GM12878 (cell line): ENCODE data around the gene MDFI. TPM values are rescaled to one million over a fixed set of nuclear protein-coding genes. Genes with fewer than 3 reads are reported as not detected.
A peak's percentile ranks its signal among the peaks of the same experiment; 100 is the strongest.

Source experiments
- ATAC-seq: fragments of 200-7000 bp; cut with Tn5 transposase; 3 replicates; pipeline ENCODE4 v1.9.1; 2020; ENCODE audit warnings: mild to moderate bottlenecking, moderate library complexity
- BruUV-seq: library from RNA; stranded (reverse); fragments of 400-500 nt; replicated peaks from 2 replicates; lab custom pipeline; 2021; lab: Mats Ljungman, UMichigan
- CTCF ChIA-PET: fragments of 300-600 bp; sonication (Branson Sonifier 250); formaldehyde crosslinking; extraction: SDS; loops from one replicate; lab custom pipeline; 2021; ENCODE audit warnings: inconsistent platforms; lab: Yijun Ruan, JAX
- POLR2A ChIA-PET: fragments of 350-600 bp; formaldehyde crosslinking; extraction: SDS; loops from one replicate; lab custom pipeline; 2021; ENCODE audit warnings: inconsistent platforms; lab: Charles Lee
- RAD21 ChIA-PET: fragments of 300-600 bp; sonication (Branson Sonifier 250); formaldehyde crosslinking; loops from one replicate; lab custom pipeline; 2023; ENCODE audit warnings: antibody characterized with exemption; ENCODE audit not compliant: unreplicated experiment; lab: Charles Lee
- SMC1A ChIA-PET: fragments of 300-600 bp; sonication (Branson Sonifier 250); formaldehyde crosslinking; loops from one replicate; lab custom pipeline; 2023; ENCODE audit not compliant: unreplicated experiment, uncharacterized antibody; lab: Charles Lee
- DNase-seq: peaks from one replicate; pipeline ENCODE4 v3.0.0-alpha.2; 2011; ENCODE audit warnings: low read depth, low spot score
- FAIRE-seq: peaks from 3 replicates; lab custom pipeline; 2011; peaks lifted over from hg19 to GRCh38; lab: Jason Lieb, UNC
- H2AFZ ChIP-seq: 2 replicates; pipeline ENCODE4 v1.6.0; 2011; ENCODE audit warnings: low read depth, low read length, control low read depth; ENCODE audit not compliant: control insufficient read depth
- H3K27ac ChIP-seq: 2 replicates; pipeline ENCODE4 v1.5.1; 2011; ENCODE audit warnings: control low read depth; ENCODE audit not compliant: control insufficient read depth, insufficient read depth
- H3K27me3 ChIP-seq, 2 experiments: replicated peaks in 1 of 2; 2 replicates each; pipeline versions ENCODE4 v1.6.0 to v1.6.1; 2011; ENCODE audit warnings: low read length in 1 of 2; ENCODE audit not compliant: control insufficient read depth in 2 of 2, insufficient read depth in 2 of 2
- H3K36me3 ChIP-seq, 2 experiments: 2 replicates each; pipeline ENCODE4 v1.5.1; 2011; ENCODE audit warnings: low read length in 1 of 2; ENCODE audit not compliant: control insufficient read depth in 2 of 2, insufficient read depth in 2 of 2
- H3K4me1 ChIP-seq: 2 replicates; pipeline ENCODE4 v1.6.1; 2011; ENCODE audit warnings: mild to moderate bottlenecking, low read length, moderate library complexity, mixed read lengths; ENCODE audit not compliant: control insufficient read depth, insufficient read depth
- H3K4me2 ChIP-seq: 2 replicates; pipeline ENCODE4 v1.6.0; 2011; ENCODE audit warnings: control low read depth; ENCODE audit not compliant: control insufficient read depth, insufficient read depth
- H3K4me3 ChIP-seq: fragments of 200-600 bp; sonication (generic); 2 replicates; pipeline ENCODE4 v1.5.1; 2016
- H3K79me2 ChIP-seq: 2 replicates; pipeline ENCODE4 v1.6.0; 2011; ENCODE audit warnings: low read length; ENCODE audit not compliant: control insufficient read depth, insufficient read depth
- H3K9ac ChIP-seq: 2 replicates; pipeline ENCODE4 v1.8.0; 2011; ENCODE audit warnings: low read length, control low read depth, mixed read lengths; ENCODE audit not compliant: control insufficient read depth, insufficient read depth
- H3K9me3 ChIP-seq: replicated peaks from 3 replicates; pipeline ENCODE4 v1.5.1; 2011; ENCODE audit warnings: mild to moderate bottlenecking, low read length; ENCODE audit not compliant: control insufficient read depth, insufficient read depth
- H4K20me1 ChIP-seq: 2 replicates; pipeline ENCODE4 v1.6.0; 2011; ENCODE audit not compliant: control insufficient read depth, insufficient read depth
- ATF2 ChIP-seq: IDR thresholded peaks from 2 replicates; pipeline ENCODE4 v1.6.1; 2012; ENCODE audit warnings: low read length, inconsistent platforms
- BRCA1 ChIP-seq: IDR thresholded peaks from 2 replicates; pipeline ENCODE4 v1.6.1; 2011; ENCODE audit warnings: low read depth, low read length, improper control_type of control experiment
- IRF4 ChIP-seq: IDR thresholded peaks from 2 replicates; pipeline ENCODE4 v1.6.1; 2011; ENCODE audit warnings: low read depth, low read length
- KLF5 ChIP-seq: fragments of 450-650 bp; IDR thresholded peaks from 2 replicates; pipeline ENCODE4 v1.6.1; 2014; ENCODE audit warnings: mild to moderate bottlenecking; ENCODE audit not compliant: partially characterized antibody
- NBN ChIP-seq: fragments of 450-650 bp; IDR thresholded peaks from 2 replicates; pipeline ENCODE4 v1.6.1; 2016
- POLR2A ChIP-seq: IDR thresholded peaks from 2 replicates; pipeline ENCODE4 v1.6.1; 2011; ENCODE audit warnings: low read depth, mild to moderate bottlenecking, low read length
- POLR2AphosphoS2 ChIP-seq: IDR thresholded peaks from 2 replicates; pipeline ENCODE4 v1.6.1; 2011; ENCODE audit warnings: low read depth, mild to moderate bottlenecking, low read length, improper control_type of control experiment, moderate library complexity
- RELB ChIP-seq: fragments of 450-650 bp; IDR thresholded peaks from 2 replicates; pipeline ENCODE4 v1.6.1; 2017; ENCODE audit warnings: low read depth, mild to moderate bottlenecking, moderate library complexity
- SUPT20H ChIP-seq: IDR thresholded peaks from 2 replicates; pipeline ENCODE4 v1.6.1; 2011; ENCODE audit warnings: low read depth, mild to moderate bottlenecking, low read length, moderate library complexity, borderline replicate concordance; ENCODE audit not compliant: control insufficient read depth
- TAF1 ChIP-seq: IDR thresholded peaks from 2 replicates; pipeline ENCODE4 v1.6.1; 2011; ENCODE audit warnings: mild to moderate bottlenecking, low read depth, low read length, borderline replicate concordance
- WRNIP1 ChIP-seq: IDR thresholded peaks from 2 replicates; pipeline ENCODE4 v1.6.1; 2011; ENCODE audit warnings: low read depth, low read length, improper control_type of control experiment, borderline replicate concordance
- WGBS: methylation state at CpG from one replicate; pipeline ENCODE4 v1.1.6; 2016; ENCODE audit warnings: low lambda C conversion rate; ENCODE audit not compliant: insufficient replicate concordance, insufficient coverage; ENCODE audit errors: missing lambda C conversion rate; 5-methylcytosine and 5-hydroxymethylcytosine counted together
- in situ Hi-C: fragments of 300-500 bp; cut with MboI; formaldehyde crosslinking; loops from 9 replicates; pipeline ENCODE4 v1.14.3; 2018; ENCODE audit warnings: mixed read lengths
- intact Hi-C: fragments of 100-400 bp; cut with micrococcal nuclease; formaldehyde crosslinking; loops from one replicate; pipeline ENCODE4 v1.14.2; 2022; ENCODE audit not compliant: unreplicated experiment
- polyA plus RNA-seq, 11 experiments: library from polyadenylated mRNA; depleted of rRNA in 4 of 11; unstranded in 6 of 11; stranded (reverse) in 5 of 11; fragments of >200 nt; fragmentation: Nextera tagmentation in 4 of 11; fragmentation: Illumina TruSeq in 1 of 11; extraction: Ambion mirVana in 4 of 11; extraction: Trizol in 1 of 11; gene quantifications; 1 replicate in 1 of 11; 2 replicates in 10 of 11; pipeline versions ENCODE4 v1.2.1 to v1.2.3, GENCODE V29; 2011 to 2016; ENCODE audit warnings: inconsistent platforms in 2 of 11, missing spikeins in 2 of 11, low read depth in 1 of 11
- total RNA-seq, 4 experiments: library from RNA; depleted of rRNA in 3 of 4; stranded (reverse); fragments of >200 nt in 3 of 4; fragmentation: Illumina TruSeq in 1 of 4; extraction: Trizol in 1 of 4; gene quantifications; 2 replicates each; pipeline versions ENCODE4 v1.2.1 to v1.2.3, GENCODE V29; 2013 to 2021

Gene MDFI
- total and polyA plus RNA-seq, 10 of the 15 experiments (the other 5 are each of a cell fraction or from before 2014, with no cell fraction given) = not detected

GRCh38 chr6:41595166-41595565, 43.1 kb upstream of the MDFI start:
- intact Hi-C loops = no loop called here
- FAIRE-seq (no peak), ATAC-seq (no peak), DNase-seq (no peak)
- WGBS = 82% methylated on average over 6 of the region's 6 CpGs
- Histone ChIP-seq H3K27me3 (no peaks in the 10 kb centered on the region), H2AFZ (no peak overlapping the region), H3K4me2 (no peak overlapping the region), H4K20me1 (no peaks in the 10 kb centered on the region), H3K79me2 (no peaks in the 10 kb centered on the region), H3K4me1 (no peaks in the 10 kb centered on the region)
- in situ Hi-C loops = no loop called here
- no TSS peak for BruUV-seq
- TF ChIP-seq ATF2 (no peak), POLR2A (0 out of 2 replicates have a peak, but pooled peaks have one; percentile 0)
- TF ChIP-seq, all 136 proteins: peak for 1
- SMC1A ChIA-PET = interaction anchor here (1.7 to 4.0 kb wide), 3 partner anchors 133 to 228 kb away, joined by 4 to 36 read pairs (median 7); no protein-coding TSS in a partner anchor
- CTCF ChIA-PET = interaction anchor here (1.0 to 8.1 kb wide), 7 partner anchors 9 to 226 kb away, joined by 3 to 117 read pairs (median 4); no protein-coding TSS in a partner anchor
- RAD21 ChIA-PET = interaction anchor here (0.6 to 7.8 kb wide), 4 partner anchors 87 to 433 kb away, joined by 3 to 57 read pairs (median 4); no protein-coding TSS in a partner anchor
- Histone ChIP-seq H3K4me3 (no peak overlapping the region), H3K36me3 (peaks cover 2 to 6% of the 10 kb centered on the region in 2 experiments; a peak in 3 of 4 replicates), H3K27ac (no peak overlapping the region), H3K9ac (no peak overlapping the region), H3K9me3 (no peaks in the 10 kb centered on the region)
- POLR2A ChIA-PET = no interaction called here

- DNase-seq = no peak
- BruUV-seq = no TSS peak
- CTCF ChIA-PET = interaction anchor here (1.1 to 8.1 kb wide), 6 partner anchors 10 to 175 kb away, joined by 3 to 117 read pairs (median 4); no protein-coding TSS in a partner anchor
- Histone ChIP-seq H3K4me1 (no peaks in the 10 kb centered on the region), H2AFZ (no peak overlapping the region), H3K27me3 (no peaks in the 10 kb centered on the region), H4K20me1 (no peaks in the 10 kb centered on the region), H3K27ac (no peak overlapping the region), H3K4me3 (no peak overlapping the region), H3K9ac (no peak overlapping the region), H3K36me3 (peaks cover 2 to 3% of the 10 kb centered on the region in 2 experiments; a peak in 3 of 4 replicates), H3K9me3 (no peaks in the 10 kb centered on the region), H3K79me2 (no peaks in the 10 kb centered on the region), H3K4me2 (no peak overlapping the region)
- SMC1A ChIA-PET = interaction anchor here (2.0 kb wide), 1 partner anchor 170 kb away, joined by 7 read pairs; no protein-coding TSS in a partner anchor
- POLR2A ChIA-PET = no interaction called here
- FAIRE-seq = no peak
- in situ Hi-C loops = no loop called here
- intact Hi-C loops = no loop called here
- WGBS = 84% methylated on average over 6 of the region's 10 CpGs
- no peak for ATAC-seq
- RAD21 ChIA-PET = interaction anchor here (1.2 to 7.8 kb wide), 2 partner anchors 133 to 175 kb away, joined by 3 to 57 read pairs; no protein-coding TSS in a partner anchor
- TF ChIP-seq POLR2AphosphoS2 (no peak), KLF5 (no peak), SUPT20H (no peak), BRCA1 (no peak), IRF4 (no peak), TAF1 (no peak), NBN (no peak), WRNIP1 (no peak), RELB (no peak)
Measured at GRCh38 chr6:41596096-41596685, 42.1 kb upstream of the MDFI start.
